Uterus (tissue), 4 donors: ENCODE results near the gene SERF2. TPM values are rescaled to one million over a fixed set of nuclear protein-coding genes. Genes with fewer than 3 reads are reported as not detected.

ENCODE experiments used
- DNase-seq, 2 donors: peaks; one replicate each; pipeline ENCODE4 v3.0.0-alpha.2; 2019 to 2020
- H3K27ac ChIP-seq, 2 donors: fragments of 200-600 bp; sonication (generic); 1 replicate in 1 of 2; 2 replicates in 1 of 2; pipeline ENCODE4 v1.5.1; 2016 to 2018
- H3K27me3 ChIP-seq, 2 donors: fragments of 200-600 bp; sonication (generic); one replicate each; pipeline ENCODE4 v1.5.1; 2018 to 2019; ENCODE audit warnings: control low read depth in 1 of 2
- H3K36me3 ChIP-seq, 2 donors: fragments of 200-600 bp; sonication (generic); one replicate each; pipeline ENCODE4 v1.5.1; 2019; ENCODE audit warnings: control low read depth in 1 of 2
- H3K4me1 ChIP-seq, 2 donors: fragments of 200-600 bp; sonication (generic); one replicate each; pipeline ENCODE4 v1.5.1; 2018 to 2019; ENCODE audit warnings: control low read depth in 1 of 2
- H3K4me3 ChIP-seq, 2 donors: fragments of 200-600 bp; sonication (generic); 1 replicate in 1 of 2; 2 replicates in 1 of 2; pipeline ENCODE4 v1.5.1; 2018 to 2019; ENCODE audit warnings: mild to moderate bottlenecking in 1 of 2
- H3K9me3 ChIP-seq, 2 donors: fragments of 200-600 bp; sonication (generic); one replicate each; pipeline ENCODE4 v1.5.1; 2019; ENCODE audit warnings: control low read depth in 1 of 2
- CTCF ChIP-seq, 4 experiments: fragments of 200-600 bp in 2 of 4; fragments of 450-650 bp in 2 of 4; sonication (generic) in 2 of 4; IDR thresholded peaks; one replicate each; pipeline ENCODE4 v1.5.1; 2016 to 2019; ENCODE audit warnings: antibody characterized with exemption in 4 of 4, mild to moderate bottlenecking in 2 of 4, moderate library complexity in 1 of 4
- POLR2A ChIP-seq, 2 donors: fragments of 450-650 bp; IDR thresholded peaks; one replicate each; pipeline ENCODE4 v1.6.1; 2016; ENCODE audit warnings: antibody characterized with exemption in 2 of 2, mild to moderate bottlenecking in 1 of 2, moderate library complexity in 1 of 2
- intact Hi-C: fragments of 100-400 bp; cut with DNase I; formaldehyde crosslinking; loops from one replicate; pipeline ENCODE4 v1.15.1; 2023; ENCODE audit warnings: low total_unique reads
- total RNA-seq, 4 donors: library from RNA; depleted of rRNA in 3 of 4; stranded (reverse); fragments of >200 nt in 3 of 4; gene quantifications; one replicate each; pipeline versions ENCODE4 v1.1.0 to v1.2.4, GENCODE V29; 2014 to 2023
- donor health status: DM: yes; HTN: yes; CAD: no.

The SERF2 gene
- total RNA-seq, 4 donors from 2014 or later = 131 to 715 (median 367) TPM

DNA sequence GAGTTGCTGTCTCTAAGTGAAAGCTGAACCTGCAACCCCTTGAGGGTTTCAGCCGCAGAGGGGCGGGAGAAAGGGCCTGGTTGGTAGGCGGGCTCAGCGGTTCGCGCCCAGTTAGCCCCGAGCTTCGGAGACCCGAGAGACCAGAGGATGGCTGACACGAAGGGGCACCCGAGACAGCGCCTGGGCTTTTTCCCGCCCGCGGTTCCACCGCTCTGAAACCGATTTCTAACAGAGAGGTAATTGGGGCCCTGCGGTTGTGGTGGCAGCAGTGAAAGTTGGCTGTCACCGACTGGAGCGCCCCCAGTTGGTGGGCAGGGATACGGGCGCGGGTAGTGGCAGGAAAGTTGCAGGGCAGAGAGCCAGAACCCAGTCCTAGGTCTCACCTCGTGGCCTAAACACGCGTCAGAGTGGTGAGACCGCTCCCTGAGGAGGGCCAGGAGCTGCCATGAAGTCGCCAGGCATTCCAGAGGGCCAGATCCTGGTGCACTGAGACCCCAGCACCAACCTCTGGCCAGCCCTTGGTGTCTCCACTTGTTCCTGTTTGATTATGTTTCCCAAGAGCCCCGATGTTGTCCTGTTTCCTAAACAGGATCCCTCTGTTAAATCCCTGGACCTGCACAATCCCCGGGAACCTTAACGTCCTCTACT, 14.7 kb upstream of the SERF2 start:
- Histone ChIP-seq H3K4me3 (peak overlapping the region; percentile 51 to 65), H3K27me3 (no peaks in the 10 kb centered on the region), H3K27ac (peak overlapping the region; percentile 88 to 90), H3K4me1 (no peaks in the 10 kb centered on the region), H3K36me3 (no peaks in the 10 kb centered on the region), H3K9me3 (no peaks in the 10 kb centered on the region)
- TF ChIP-seq CTCF (IDR thresholded peaks at IDR 0.05) (peak; percentile 61 to 81 (median 77)), POLR2A (IDR thresholded peaks at IDR 0.05) (peak in 1 of 2 donors; percentile 6)
- peak; percentile 74 to 79 for DNase-seq
- intact Hi-C loops = no loop called here

GRCh38 chr15:43779016-43779415, 13.1 kb upstream of the SERF2 start:
- H3K27ac ChIP-seq = no peak overlapping the region
- DNase-seq = no peak
- H3K27me3 ChIP-seq = no peaks in the 10 kb centered on the region
- no peak overlapping the region for H3K4me3 ChIP-seq
- no peak for TF ChIP-seq CTCF (IDR thresholded peaks at IDR 0.05)
- H3K9me3 ChIP-seq = no peaks in the 10 kb centered on the region
- no peaks in the 10 kb centered on the region for H3K4me1 ChIP-seq
- no peaks in the 10 kb centered on the region for H3K36me3 ChIP-seq
- intact Hi-C loops = no loop called here

- Histone ChIP-seq H3K4me3 (no peak overlapping the region), H3K27ac (no peak overlapping the region), H3K27me3 (no peaks in the 10 kb centered on the region), H3K4me1 (peaks cover 4 to 14% of the 10 kb centered on the region in 2 donors), H3K9me3 (no peaks in the 10 kb centered on the region), H3K36me3 (no peaks in the 10 kb centered on the region)
- no peak for TF ChIP-seq CTCF (IDR thresholded peaks at IDR 0.05)
- no peak for TF ChIP-seq POLR2A (IDR thresholded peaks at IDR 0.05)
- DNase-seq = no peak
- intact Hi-C loops = no loop called here
These were observed 2.7 kb upstream of the SERF2 start for GRCh38 chr15:43789409-43789808.

GRCh38 chr15:43792761-43793476, 799 bp downstream of the SERF2 start:
- Histone ChIP-seq H3K9me3 (no peaks in the 10 kb centered on the region), H3K27ac (peak overlapping the region; percentile 97), H3K4me1 (peaks cover 4 to 20% of the 10 kb centered on the region in 2 donors), H3K27me3 (no peaks in the 10 kb centered on the region), H3K4me3 (peak overlapping the region; percentile 85 to 98), H3K36me3 (no peaks in the 10 kb centered on the region)
- intact Hi-C loops = no loop called here
- DNase-seq = no peak
- TF ChIP-seq POLR2A (IDR thresholded peaks at IDR 0.05) (no peak), CTCF (IDR thresholded peaks at IDR 0.05) (peak in 1 of 4 experiments; percentile 2)

GRCh38 chr15:43793647-43794046, 1.5 kb downstream of the SERF2 start:
- no peaks in the 10 kb centered on the region for H3K36me3 ChIP-seq
- no peak for TF ChIP-seq POLR2A (IDR thresholded peaks at IDR 0.05)
- no peak for TF ChIP-seq CTCF (IDR thresholded peaks at IDR 0.05)
- no peaks in the 10 kb centered on the region for H3K9me3 ChIP-seq
- intact Hi-C loops = no loop called here
- peak overlapping the region; percentile 97 for H3K27ac ChIP-seq
- H3K4me3 ChIP-seq = peak overlapping the region; percentile 85 to 98
- peak in 1 of 2 donors; percentile 24 for DNase-seq
- H3K4me1 ChIP-seq = peaks cover 4 to 20% of the 10 kb centered on the region in 2 donors
- no peaks in the 10 kb centered on the region for H3K27me3 ChIP-seq
